HepG2 (cell line): ENCODE results near the gene ADH1C.
"Not testable (repeated sequence)": the region's sequence is repeated elsewhere in the genome, so short reads cannot be mapped to it uniquely, and the experiment has no call there.

Experiments
- CERS6 ChIP-seq: sonication (generic); formaldehyde crosslinking; IDR thresholded peaks from 2 replicates; pipeline ENCODE4 v1.5.0; 2020; ENCODE audit warnings: missing genetic modification reagents
- CTCF ChIP-seq: sonication (generic); formaldehyde crosslinking; IDR thresholded peaks from 2 replicates; pipeline ENCODE4 v1.5.0; 2020; ENCODE audit warnings: mild to moderate bottlenecking, missing genetic modification reagents, moderate library complexity
- FOSL1 ChIP-seq: sonication (generic); formaldehyde crosslinking; IDR thresholded peaks from 2 replicates; pipeline ENCODE4 v1.9.0; 2021; ENCODE audit warnings: missing genetic modification reagents, borderline replicate concordance
- SMAD3 ChIP-seq: sonication (generic); formaldehyde crosslinking; IDR thresholded peaks from 2 replicates; pipeline ENCODE4 v1.4.0; 2020; ENCODE audit warnings: missing genetic modification reagents
- ZNF235 ChIP-seq: sonication (generic); formaldehyde crosslinking; IDR thresholded peaks from 2 replicates; pipeline ENCODE4 v1.8.1; 2023; ENCODE audit warnings: mild to moderate bottlenecking, missing genetic modification reagents, borderline replicate concordance
- ZNF30 ChIP-seq: sonication (generic); formaldehyde crosslinking; IDR thresholded peaks from 2 replicates; pipeline ENCODE4 v1.5.0; 2020; ENCODE audit warnings: mild to moderate bottlenecking, missing genetic modification reagents

GRCh38 chr4:99317811-99318210, 34.7 kb downstream of the ADH1C start:
- not testable (repeated sequence) for TF ChIP-seq FOSL1 (CRISPR knock-in tag); SMAD3 (CRISPR knock-in tag); CERS6 (CRISPR knock-in tag); ZNF235 (CRISPR knock-in tag); CTCF; ZNF30 (CRISPR knock-in tag)
